GM12801 (cell line): ENCODE results near the gene FAM177B.

Experiments
- CTCF ChIP-seq: IDR thresholded peaks from one replicate; pipeline ENCODE4 v1.5.1; 2011; ENCODE audit warnings: control low read depth; ENCODE audit not compliant: insufficient read length; ENCODE audit errors: extremely low read depth

FAM177B gene

GRCh38 chr1:222749927-222750326 is 12.9 kb downstream of the FAM177B start:
- TF ChIP-seq CTCF: no peak

DNA sequence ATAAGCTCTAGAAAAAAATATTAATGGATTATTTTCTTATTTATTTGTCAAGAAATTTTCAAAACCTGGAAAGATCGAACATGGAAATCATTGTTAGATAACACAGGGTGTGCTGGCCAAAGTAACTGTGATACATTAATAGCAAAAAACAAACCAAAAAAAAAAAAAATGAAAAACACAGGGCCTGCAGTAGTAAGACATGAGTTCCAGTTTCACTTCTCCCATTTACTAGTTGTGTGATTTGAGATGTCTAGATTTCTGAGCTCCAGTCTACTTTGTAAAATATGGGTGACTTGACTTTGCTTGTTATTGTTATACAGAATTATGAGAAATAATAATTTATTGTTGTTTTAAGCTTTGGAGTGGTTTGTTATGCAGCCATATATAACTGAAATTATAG is 13.6 kb downstream of the FAM177B start:
- TF ChIP-seq CTCF: no peak

DNA sequence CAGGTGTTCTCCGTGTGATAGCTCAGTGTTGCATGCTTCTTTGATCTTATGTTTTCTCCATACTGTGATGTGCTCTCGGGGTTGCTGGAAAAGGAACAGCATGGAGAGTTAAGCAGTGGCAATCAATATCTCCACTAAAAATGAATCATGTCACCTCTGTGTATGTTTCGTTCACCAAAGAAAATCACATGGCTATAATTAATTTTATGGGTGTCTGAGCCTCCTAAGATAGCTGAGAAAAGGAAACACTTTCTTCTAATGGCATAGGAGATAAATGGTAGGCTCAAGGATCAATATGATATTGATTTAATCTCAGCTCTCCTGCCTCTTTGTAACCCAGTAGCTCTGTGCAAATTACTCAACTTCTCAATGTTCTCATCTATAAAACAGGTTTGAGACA is 14.3 kb downstream of the FAM177B start:
- TF ChIP-seq CTCF: no peak

- TF ChIP-seq CTCF: no peak
Observed at GRCh38 chr1:222754366-222755139, 17.6 kb downstream of the FAM177B start.

DNA sequence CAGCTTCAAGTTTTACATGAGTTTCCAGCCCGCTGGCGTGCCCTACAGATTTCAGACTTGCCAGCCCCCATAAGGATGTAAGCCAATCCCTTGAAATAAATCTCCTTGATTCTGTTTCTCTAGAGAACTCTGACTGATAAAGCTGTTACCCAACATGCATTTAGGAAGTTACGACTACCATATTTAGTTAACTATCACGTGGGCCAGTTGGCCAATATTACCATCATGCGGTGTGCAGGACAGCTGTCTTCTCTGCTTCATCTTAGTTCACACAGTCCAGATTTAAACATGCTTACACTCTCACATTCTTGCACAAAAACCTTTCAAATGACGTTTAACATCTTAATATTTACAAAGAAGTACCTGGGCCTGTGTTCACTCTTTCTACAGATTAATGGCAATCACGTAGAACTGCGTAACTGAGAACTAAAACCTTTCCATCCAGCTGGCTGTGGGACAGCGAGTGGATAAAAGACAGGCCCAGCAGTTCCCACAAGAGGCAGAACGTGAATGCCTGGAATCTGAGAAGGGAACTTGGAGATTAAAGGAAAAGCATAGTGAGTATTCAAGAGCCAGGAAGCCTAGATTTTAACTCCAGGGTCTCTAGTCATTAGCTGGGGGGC is 20.8 kb downstream of the FAM177B start:
- no peak for TF ChIP-seq CTCF

DNA sequence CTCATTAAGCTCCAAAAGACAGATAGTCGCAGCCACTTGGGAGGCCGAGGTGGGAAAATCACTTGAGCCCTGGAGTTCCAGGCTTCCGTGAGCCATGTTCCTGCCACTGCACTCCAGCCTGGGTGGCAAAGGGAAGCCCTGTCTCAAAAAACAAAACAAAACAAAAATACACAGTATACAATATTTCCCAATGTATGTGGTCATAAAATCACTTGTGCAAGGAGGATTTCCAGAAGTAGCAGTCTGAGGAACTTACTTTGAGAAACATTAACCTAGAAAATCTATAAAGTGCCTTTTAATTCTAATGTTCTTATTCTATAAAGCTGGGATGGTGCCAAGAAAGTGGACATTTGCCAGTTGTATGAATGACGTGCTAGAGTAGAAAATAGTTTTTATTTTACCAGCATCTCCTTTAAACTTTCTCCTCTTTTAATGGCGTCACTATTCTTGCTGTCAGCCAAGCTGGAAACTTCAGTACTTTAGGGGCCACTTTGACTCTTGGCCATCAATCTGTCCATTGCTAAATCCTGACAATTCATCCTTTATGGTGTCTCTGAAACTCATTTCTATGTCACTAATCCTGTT is 22.5 kb downstream of the FAM177B start:
- no peak for TF ChIP-seq CTCF

GRCh38 chr1:222761083-222761482 is 24.1 kb downstream of the FAM177B start:
- TF ChIP-seq CTCF: no peak
